Cerebellar nuclear complex (tissue), 1 donor: ENCODE data around the gene TCF7L2.

Experiments
- DNase-seq, 2 experiments: peaks; one replicate each; lab custom pipeline; 2025; lab: John Stamatoyannopoulos, UW

The TCF7L2 gene

DNA sequence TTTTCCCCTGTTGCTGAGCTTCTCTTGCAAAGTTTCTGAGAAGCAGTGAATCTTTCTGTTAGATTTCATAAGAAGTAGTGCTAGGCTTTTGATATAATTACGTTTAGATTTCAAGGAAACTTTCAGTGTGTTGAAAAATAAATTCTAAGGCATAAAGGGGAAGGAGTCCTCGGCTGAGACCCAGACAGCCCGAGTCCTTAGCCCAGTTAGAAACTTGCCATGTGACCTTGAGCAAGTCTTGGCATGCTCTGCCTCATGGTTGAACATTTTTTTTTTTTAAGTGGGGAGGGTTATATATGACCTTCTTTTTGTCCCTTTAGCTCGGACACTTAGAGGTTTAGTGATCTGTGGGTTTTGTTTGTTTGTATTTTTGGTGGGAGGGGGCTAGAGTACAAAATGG lies 117.5 kb downstream of the TCF7L2 start:
- no peak for DNase-seq

DNA sequence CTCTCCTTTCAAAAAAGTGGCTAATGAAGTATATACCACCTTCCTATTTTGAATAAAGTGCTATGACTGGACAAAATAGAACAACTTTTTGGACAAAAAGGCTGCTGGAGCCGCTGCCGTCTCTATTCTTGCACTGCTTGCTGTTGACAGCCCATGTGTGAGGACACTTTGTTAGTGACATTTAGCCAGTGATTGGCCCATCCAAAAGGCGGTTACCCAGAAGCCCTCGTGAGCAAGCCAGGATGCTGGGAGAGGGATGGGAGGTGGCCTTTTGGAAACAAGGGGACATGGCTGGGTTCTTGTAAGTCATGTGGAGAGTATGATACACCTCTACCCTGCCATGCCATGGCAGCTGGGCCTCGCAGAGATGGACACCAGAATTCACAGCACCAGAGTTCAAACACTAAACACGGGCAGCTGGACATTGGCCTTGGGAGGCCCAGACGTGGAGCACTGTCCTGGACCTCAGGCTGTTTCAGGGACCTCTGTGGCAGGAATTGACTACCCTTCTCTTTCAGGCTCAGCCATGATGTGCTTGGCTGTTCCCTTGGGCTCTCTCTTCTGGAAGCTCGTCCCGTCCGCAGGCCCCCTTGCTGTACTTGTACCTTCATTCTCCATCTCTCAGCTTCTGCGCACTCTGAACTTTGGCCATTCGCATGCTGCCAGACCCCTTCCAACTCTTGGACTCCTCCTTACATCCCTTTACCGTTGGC lies 118.3 kb downstream of the TCF7L2 start:
- no peak for DNase-seq

- no peak for DNase-seq
These were observed 119.5 kb downstream of the TCF7L2 start for GRCh38 chr10:113069595-113069994.

DNA sequence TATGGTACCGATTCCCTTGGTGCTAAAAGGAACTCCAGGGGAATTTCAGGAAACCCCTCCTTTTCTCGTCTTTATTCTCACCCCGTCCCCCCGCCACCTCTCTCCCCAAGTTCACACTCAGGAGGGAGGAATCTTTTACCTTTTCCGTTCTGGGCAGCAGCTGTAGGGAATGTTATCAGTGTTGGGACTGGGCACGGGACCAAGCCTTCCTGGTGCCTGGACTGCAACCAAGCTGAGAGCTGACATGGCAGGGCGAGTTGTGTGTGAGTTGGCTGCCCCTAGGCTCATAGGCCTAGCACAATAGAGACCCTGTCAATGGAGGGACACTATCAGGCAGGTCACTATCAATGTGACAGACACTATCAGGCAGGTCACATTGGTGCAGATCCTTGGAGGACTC lies 121.4 kb downstream of the TCF7L2 start:
- no peak for DNase-seq

DNA sequence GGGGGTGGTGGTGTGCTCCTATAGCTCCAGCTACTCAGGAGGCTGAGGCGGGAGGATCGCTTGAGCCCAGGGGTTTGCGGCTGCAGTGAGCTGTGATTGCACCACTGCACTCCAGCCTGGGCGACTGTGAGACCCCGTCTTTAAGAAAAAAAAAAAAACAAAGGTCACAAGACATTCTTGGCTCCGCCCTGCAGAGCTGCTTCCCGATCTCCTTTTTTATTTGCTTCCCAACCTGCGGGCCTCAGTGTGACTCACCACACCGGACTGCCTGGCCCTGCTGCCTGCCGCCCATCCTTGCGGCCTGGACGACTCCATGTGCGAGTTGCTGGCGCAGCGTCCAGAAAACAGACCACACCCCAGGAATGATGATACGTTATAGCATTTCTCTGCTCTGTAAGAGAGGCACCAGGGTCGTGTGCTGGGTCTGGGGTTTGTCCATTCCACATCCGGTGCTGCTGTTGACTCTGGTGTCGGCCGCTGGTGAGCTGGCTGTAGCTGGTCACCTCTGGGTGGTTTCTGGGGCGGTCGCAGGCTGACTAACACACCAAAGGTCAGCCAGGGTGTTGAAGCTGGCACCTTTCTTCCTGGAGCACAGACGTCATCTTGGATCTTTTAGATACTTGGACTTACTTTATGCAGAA lies 123.6 kb downstream of the TCF7L2 start:
- no peak for DNase-seq

GRCh38 chr10:113076949-113077348 lies 126.9 kb downstream of the TCF7L2 start:
- no peak for DNase-seq

DNA sequence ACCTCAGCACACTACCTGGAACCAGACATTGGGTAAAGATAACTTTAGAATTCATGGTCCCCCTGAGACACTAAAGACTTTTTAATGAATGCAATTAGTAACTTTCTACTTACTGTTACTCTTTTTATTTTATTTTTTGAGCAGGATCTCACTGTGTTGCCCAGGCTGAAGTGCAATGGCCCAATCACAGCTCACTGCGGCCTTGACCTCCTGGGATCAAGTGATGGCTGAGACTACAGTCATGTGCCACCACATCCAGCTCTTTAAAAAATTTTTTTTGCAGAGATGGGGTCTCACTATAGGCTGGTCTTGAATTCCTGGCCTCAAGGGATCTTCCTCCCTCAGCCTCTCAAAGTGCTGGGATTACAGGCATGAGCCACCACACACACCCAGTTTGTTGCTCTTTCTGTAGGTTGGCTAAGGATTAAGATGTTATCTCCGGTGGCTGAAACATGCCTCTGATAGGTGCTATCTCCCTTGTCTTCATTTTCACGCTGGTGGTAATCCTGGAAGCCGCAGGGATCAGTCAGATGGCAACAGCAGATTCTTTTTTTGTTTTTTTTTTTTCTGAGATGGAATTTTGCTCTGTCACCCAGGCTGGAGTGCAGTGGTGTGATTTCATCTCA lies 128.3 kb downstream of the TCF7L2 start:
- no peak for DNase-seq

- no peak for DNase-seq
These were observed 130.2 kb downstream of the TCF7L2 start for GRCh38 chr10:113080061-113080924.

- DNase-seq, result no peak
These were observed 130.8 kb downstream of the TCF7L2 start for GRCh38 chr10:113080925-113081229.

DNA sequence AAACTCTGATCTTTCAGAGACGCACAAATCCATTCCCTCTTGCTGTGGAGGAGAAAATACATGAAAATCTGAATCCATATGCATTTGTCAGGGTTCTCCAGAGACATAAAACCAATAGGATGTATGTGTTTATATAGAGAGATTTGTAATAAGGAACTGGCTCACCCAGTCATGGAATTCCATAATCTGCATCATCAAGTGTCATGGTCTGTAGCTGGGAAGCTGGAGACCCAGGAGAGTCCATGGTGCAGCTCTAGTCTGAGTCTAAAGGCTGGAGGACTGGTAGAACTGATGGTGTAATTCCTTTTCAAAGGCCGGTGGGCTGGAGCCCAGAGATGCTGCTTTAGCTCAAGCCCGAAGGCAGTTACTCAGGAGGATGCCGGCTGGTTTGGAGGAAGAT lies 134.0 kb downstream of the TCF7L2 start:
- no peak for DNase-seq

- DNase-seq, result no peak
These were observed 135.7 kb downstream of the TCF7L2 start for GRCh38 chr10:113085776-113086175.

- no peak for DNase-seq
These were observed 136.2 kb downstream of the TCF7L2 start for GRCh38 chr10:113086282-113086681.

DNA sequence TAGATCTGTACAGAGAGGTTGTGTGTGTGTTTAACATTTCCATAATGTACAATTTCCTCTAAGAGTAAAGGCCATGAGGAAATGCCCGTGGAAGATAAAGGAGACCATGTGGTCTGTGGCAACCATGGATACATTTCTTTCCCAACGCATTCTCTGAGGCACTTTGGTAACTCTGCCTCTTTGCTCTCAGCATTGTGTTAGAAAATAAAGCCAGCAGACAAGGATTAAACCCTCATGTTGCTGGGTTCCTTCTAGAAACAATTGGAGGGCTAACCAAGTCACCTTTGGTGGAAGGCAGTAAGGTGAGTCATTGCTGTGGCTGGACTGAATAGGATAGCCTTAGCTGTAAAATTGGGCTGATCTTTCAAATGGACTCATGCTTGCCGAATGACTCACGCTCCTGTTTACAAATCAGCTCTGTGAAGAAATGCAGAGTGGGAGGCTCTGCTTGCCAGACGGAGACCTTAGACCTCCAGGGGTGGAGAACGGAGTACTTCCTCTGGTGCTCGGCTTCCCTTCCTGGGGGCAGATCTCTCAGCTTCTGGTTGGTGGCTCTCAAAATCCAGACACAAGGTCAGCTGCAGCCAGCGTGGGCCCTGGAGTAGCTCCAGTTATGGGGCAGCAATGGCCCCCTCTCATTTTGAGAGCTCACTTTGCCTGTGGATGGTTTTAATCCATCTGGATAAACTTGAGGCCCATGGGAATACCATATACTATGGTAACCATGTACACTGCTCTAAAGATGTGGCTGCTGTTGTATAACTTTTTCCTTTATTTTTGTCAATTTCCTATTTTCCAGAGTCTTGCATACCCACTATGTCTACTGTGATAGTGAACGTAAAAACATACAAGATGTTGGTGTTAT lies 137.3 kb downstream of the TCF7L2 start:
- no peak for DNase-seq

DNA sequence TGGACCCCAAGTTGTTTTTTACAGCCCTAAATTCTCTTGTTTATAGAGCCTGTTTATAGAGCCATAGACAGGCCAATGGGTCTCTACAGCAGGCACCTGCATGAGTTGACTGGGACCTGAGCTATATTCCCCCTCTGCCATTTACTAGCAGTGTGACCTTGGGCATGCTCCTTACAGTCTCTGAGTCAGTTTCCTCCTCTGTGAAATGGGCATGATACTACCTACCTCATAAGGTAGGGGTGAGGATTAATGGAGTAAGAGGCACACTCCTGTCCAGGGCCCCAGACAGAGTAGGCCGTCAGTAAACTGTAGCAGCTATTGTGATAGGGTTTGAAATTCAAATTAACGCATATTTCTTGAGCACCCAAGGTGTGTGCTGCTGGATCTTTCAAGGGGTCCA lies 138.1 kb downstream of the TCF7L2 start:
- DNase-seq, result no peak

GRCh38 chr10:113089551-113089950 lies 139.5 kb downstream of the TCF7L2 start:
- no peak for DNase-seq

GRCh38 chr10:113091920-113092319 lies 141.9 kb downstream of the TCF7L2 start:
- no peak for DNase-seq

DNA sequence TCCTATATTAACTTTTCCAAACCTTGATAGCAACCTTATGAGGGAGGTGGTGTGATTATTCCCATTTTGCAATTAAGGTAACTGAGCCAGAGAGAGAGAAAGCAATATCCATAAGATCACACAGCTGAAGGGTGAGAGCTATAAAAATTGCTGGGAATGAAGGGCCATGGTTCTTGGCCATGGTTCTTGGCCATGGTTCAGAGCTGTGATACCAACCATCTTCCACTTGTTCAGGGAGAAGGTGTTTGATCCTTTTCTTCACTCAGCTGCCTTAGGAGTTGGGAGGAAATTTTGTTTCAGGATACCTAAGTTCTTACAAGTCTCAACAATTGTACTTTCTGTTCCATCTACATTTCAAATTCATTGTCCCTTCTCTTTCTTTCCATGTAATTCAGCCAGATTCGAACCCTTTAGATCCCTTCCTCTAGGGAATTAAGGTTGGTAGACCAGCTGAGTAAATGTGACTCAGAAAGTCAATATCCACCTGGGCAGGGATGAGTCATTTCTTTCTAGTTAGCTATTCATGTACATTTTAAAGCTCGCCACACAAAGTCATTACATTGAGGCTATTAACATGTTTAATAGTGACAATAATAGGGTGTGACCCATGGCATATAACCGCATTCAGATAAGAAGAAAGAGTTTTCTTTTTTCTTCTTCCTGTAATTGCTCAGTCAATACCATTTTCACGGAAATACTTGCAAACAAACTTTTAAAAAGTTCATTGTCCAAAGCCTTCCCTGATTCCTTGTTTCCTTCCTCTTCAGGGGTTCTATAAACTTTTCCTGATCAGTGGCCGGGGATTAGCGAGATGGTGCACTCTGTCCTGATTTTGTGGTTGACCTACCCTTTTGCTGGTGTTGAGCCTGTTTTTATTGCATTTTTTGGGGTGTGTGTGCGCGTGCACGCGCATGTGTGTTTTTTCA lies 143.4 kb downstream of the TCF7L2 start:
- DNase-seq, result no peak

- no peak for DNase-seq
These were observed 144.1 kb downstream of the TCF7L2 start for GRCh38 chr10:113094114-113094486.

- no peak for DNase-seq
These were observed 145.5 kb downstream of the TCF7L2 start for GRCh38 chr10:113095419-113096127.
